Ectodermal cell (in vitro differentiated cells): ENCODE measurements around the gene KNL1.
"Not testable (repeated sequence)": the region's sequence is repeated elsewhere in the genome, so short reads cannot be mapped to it uniquely, and the experiment has no call there.

Experiments used
- H3K27ac ChIP-seq: 2 replicates; pipeline ENCODE4 v1.7.0; 2013; ENCODE audit warnings: mild to moderate bottlenecking, low read depth, low read length; ENCODE audit not compliant: insufficient read depth, poor library complexity, severe bottlenecking
- H3K27me3 ChIP-seq: 2 replicates; pipeline ENCODE4 v1.7.0; 2013; ENCODE audit warnings: mild to moderate bottlenecking, low read length; ENCODE audit not compliant: insufficient read depth, control insufficient read depth, poor library complexity, severe bottlenecking
- H3K36me3 ChIP-seq: one replicate; pipeline ENCODE4 v1.7.0; 2013; ENCODE audit warnings: low read length; ENCODE audit not compliant: control insufficient read depth, insufficient read depth
- H3K4me1 ChIP-seq: one replicate; pipeline ENCODE4 v1.7.0; 2013; ENCODE audit warnings: low read length; ENCODE audit not compliant: control insufficient read depth, insufficient read depth
- H3K4me3 ChIP-seq: 2 replicates; pipeline ENCODE4 v1.7.0; 2013; ENCODE audit warnings: low read depth, low read length, control low read depth; ENCODE audit not compliant: insufficient read depth
- H3K9me3 ChIP-seq: 2 replicates; pipeline ENCODE4 v1.7.0; 2013; ENCODE audit warnings: mild to moderate bottlenecking, low read length, moderate library complexity; ENCODE audit not compliant: control insufficient read depth
- WGBS, 2 experiments: methylation state at CpG; one replicate each; pipeline ENCODE4 v1.1.7; 2013; ENCODE audit warnings: missing lambda C conversion rate in 2 of 2; 5-methylcytosine and 5-hydroxymethylcytosine counted together

KNL1 gene

DNA sequence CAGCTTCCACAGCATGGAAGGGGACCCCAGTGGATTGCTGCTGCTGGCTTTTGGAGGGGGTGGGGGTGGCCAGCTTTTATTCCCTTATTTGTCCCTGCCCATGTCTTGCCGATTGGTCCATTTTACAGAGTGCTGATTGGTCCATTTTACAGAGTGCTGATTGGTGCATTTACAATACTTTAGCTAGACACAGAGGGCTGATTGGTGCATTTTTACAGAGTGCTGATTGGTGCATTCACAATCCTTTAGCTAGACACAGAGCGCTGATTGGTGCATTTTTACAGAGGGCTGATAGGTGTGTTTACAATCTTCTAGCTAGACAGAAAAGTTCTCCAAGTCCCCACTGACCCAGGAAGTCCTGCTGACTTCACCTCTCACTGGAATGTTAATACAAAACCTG lies 12.3 kb upstream of the KNL1 start:
- not testable (repeated sequence) for H3K4me1 ChIP-seq, H3K4me3 ChIP-seq, H3K27me3 ChIP-seq, H3K36me3 ChIP-seq, H3K27ac ChIP-seq, H3K9me3 ChIP-seq
- 72 to 75% methylated on average over 2 of the region's 2 CpGs for WGBS, 2 experiments

- Histone ChIP-seq H3K4me3 (no peak overlapping the region), H3K36me3 (no peaks in the 10 kb centered on the region), H3K27ac (no peak overlapping the region), H3K9me3 (no peaks in the 10 kb centered on the region), H3K4me1 (no peaks in the 10 kb centered on the region), H3K27me3 (no peaks in the 10 kb centered on the region)
- 90 to 92% methylated on average over 8 of the region's 8 CpGs for WGBS, 2 experiments
These were observed 11.3 kb upstream of the KNL1 start for GRCh38 chr15:40582726-40583246.

- no peaks in the 10 kb centered on the region for H3K4me1 ChIP-seq
- no peak overlapping the region for H3K27ac ChIP-seq
- H3K27me3 ChIP-seq, result no peaks in the 10 kb centered on the region
- WGBS, 2 experiments, result 48 to 50% methylated on average over 2 of the region's 2 CpGs
- H3K4me3 ChIP-seq, result no peak overlapping the region
- no peaks in the 10 kb centered on the region for H3K9me3 ChIP-seq
- no peaks in the 10 kb centered on the region for H3K36me3 ChIP-seq
These were observed 9.9 kb upstream of the KNL1 start for GRCh38 chr15:40584191-40584590.

- 87% methylated on average over 12 of the region's 12 CpGs for WGBS, 2 experiments
- Histone ChIP-seq H3K36me3 (no peaks in the 10 kb centered on the region), H3K4me3 (no peak overlapping the region)
These were observed 3.4 kb upstream of the KNL1 start for GRCh38 chr15:40590667-40591050.

GRCh38 chr15:40591389-40591788 lies 2.7 kb upstream of the KNL1 start:
- no peaks in the 10 kb centered on the region for H3K36me3 ChIP-seq
- 51 to 54% methylated on average over 8 of the region's 8 CpGs for WGBS, 2 experiments
- H3K9me3 ChIP-seq, result no peaks in the 10 kb centered on the region
- H3K27ac ChIP-seq, result no peak overlapping the region
- H3K27me3 ChIP-seq, result no peaks in the 10 kb centered on the region
- no peak overlapping the region for H3K4me3 ChIP-seq
- H3K4me1 ChIP-seq, result peaks cover 4% of the 10 kb centered on the region

More at GRCh38 chr15:40590667-40591050, 3.4 kb upstream of the KNL1 start:
- Histone ChIP-seq H3K9me3 (no peaks in the 10 kb centered on the region), H3K27ac (no peak overlapping the region), H3K27me3 (no peaks in the 10 kb centered on the region), H3K4me1 (peaks cover 4% of the 10 kb centered on the region)

DNA sequence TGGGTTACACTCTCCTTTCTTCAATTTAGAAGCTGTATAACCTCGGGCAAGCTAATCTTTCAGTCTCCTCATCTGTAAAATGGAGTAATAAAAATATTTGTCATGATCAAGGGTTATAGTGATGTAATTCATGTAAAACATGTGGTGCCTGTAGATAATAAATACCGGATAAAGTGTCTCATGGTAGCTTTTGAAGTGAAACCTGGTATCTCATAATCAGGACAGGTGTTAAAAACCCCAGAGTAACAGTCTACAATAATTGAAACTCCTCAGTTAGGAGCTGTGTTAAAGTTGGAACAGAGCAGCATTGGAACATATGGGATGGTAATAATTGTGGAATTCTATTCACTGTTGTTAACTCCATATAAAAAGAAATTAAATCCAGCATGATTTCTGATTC lies 884 bp upstream of the KNL1 start:
- Histone ChIP-seq H3K4me3 (no peak overlapping the region), H3K9me3 (no peaks in the 10 kb centered on the region), H3K4me1 (peaks cover 4% of the 10 kb centered on the region), H3K27ac (no peak overlapping the region), H3K36me3 (no peaks in the 10 kb centered on the region), H3K27me3 (no peaks in the 10 kb centered on the region)
- 92 to 96% methylated on average over 2 of the region's 2 CpGs for WGBS, 2 experiments

- Histone ChIP-seq H3K27me3 (no peaks in the 10 kb centered on the region), H3K9me3 (no peaks in the 10 kb centered on the region), H3K27ac (peak overlapping the region; percentile 97), H3K36me3 (no peaks in the 10 kb centered on the region), H3K4me1 (peaks cover 4% of the 10 kb centered on the region), H3K4me3 (peak overlapping the region; percentile 73)
- 0% methylated on average over 31 of the region's 31 CpGs for WGBS, 2 experiments
These were observed 384 bp downstream of the KNL1 start for GRCh38 chr15:40594429-40594836.

DNA sequence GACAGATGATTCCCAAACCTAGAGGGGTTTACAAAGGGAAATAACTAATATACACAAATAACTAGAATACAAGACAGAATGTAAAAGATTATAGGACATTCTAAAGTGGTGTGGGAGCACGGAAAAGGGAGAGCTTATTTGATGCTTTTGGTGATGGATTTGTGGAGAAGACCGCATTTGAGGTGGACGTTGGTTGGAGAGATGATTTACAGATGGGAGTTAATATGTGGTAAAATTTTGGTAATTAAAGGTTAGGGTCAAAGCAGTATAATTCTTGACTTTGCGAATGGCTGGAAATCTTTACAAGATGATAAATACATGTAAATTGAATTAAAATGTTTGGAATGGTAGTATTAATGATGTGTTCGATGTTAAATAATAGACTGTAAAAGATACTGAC lies 1.2 kb downstream of the KNL1 start:
- no peaks in the 10 kb centered on the region for H3K27me3 ChIP-seq
- no peaks in the 10 kb centered on the region for H3K9me3 ChIP-seq
- H3K4me1 ChIP-seq, result peaks cover 4% of the 10 kb centered on the region
- WGBS, 2 experiments, result 58 to 63% methylated on average over 5 of the region's 5 CpGs
- H3K36me3 ChIP-seq, result no peaks in the 10 kb centered on the region
- H3K4me3 ChIP-seq, result peak overlapping the region; percentile 73
- no peak overlapping the region for H3K27ac ChIP-seq

DNA sequence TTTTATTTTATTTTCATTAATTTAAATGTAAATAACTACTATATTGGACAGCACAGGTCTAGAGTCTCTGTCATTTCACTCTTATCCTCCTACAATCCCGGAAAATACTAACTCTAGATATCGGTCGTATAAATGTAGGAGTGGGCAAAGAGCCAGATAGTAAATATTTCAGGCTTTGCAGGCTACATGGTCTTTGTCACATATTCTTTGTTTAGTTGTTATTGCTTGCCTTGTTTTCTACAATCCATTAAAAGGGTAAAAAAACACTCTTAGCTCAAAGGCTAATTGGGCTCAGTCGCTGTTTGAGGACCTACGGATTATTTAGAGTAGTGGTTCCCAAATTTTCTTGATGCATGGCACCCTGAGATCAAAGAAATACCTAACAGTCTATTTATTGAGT lies 1.7 kb downstream of the KNL1 start:
- WGBS, 2 experiments, result 98 to 99% methylated on average over 4 to 5 of the region's 5 CpGs
- Histone ChIP-seq H3K4me3 (no peak overlapping the region), H3K27ac (no peak overlapping the region), H3K9me3 (no peaks in the 10 kb centered on the region), H3K36me3 (no peaks in the 10 kb centered on the region), H3K4me1 (peaks cover 4% of the 10 kb centered on the region), H3K27me3 (no peaks in the 10 kb centered on the region)

DNA sequence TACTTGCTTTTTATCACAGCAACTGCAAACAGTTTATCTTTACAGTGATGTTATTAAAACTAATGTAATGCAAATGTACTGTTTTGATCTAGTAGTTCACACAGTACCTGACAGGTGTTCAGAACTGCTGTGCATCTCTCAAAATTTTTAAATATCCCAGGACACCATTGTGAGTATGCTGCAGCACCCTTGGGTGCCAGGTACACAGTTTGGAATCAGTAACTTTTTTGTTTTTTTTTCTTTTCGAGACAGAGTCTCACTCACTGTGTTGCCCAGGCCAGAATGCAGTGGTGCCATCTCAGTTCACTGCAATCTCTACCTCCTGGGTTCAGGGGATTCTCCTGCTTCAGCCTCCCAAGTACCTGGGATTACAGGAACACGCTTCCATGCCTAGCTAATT lies 3.0 kb downstream of the KNL1 start:
- no peaks in the 10 kb centered on the region for H3K9me3 ChIP-seq
- no peaks in the 10 kb centered on the region for H3K4me1 ChIP-seq
- no peak overlapping the region for H3K27ac ChIP-seq
- H3K27me3 ChIP-seq, result no peaks in the 10 kb centered on the region
- H3K36me3 ChIP-seq, result no peaks in the 10 kb centered on the region
- no peak overlapping the region for H3K4me3 ChIP-seq
- 91 to 92% methylated on average over 2 of the region's 2 CpGs for WGBS, 2 experiments

DNA sequence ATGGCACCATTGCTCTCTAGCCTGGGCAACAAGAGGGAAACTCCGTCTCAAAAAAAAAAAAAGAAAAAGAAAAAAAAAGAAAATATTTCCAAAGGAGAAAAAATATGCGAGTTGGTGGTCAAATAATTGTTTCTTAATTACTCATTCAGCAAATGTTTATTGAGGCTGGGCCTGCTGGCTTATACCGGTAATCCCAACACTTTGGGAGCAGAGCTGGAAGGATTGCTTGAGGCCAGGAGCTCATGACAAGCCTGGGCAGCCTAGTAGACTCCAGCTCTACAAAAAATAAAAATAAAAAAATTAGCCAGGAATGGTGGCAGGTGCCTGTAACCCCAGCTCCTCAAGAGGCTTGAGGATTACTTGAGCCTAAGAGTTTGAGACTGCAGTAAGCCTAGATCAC lies 4.1 kb downstream of the KNL1 start:
- no peaks in the 10 kb centered on the region for H3K4me1 ChIP-seq
- H3K9me3 ChIP-seq, result no peaks in the 10 kb centered on the region
- H3K27ac ChIP-seq, result no peak overlapping the region
- WGBS, 2 experiments, result 59 to 67% methylated on average over 3 of the region's 3 CpGs
- H3K4me3 ChIP-seq, result no peak overlapping the region
- H3K27me3 ChIP-seq, result no peaks in the 10 kb centered on the region
- no peaks in the 10 kb centered on the region for H3K36me3 ChIP-seq
